ENCODE measurements around the gene SCFD2. TPM values are rescaled to one million over a fixed set of nuclear protein-coding genes. Genes with fewer than 3 reads are reported as not detected.

SCFD2 gene
- total RNA-seq, 4 donors from 2014 or later: 14.3 to 37.8 (median 27.7) TPM

- TF ChIP-seq POLR2A (IDR thresholded peaks at IDR 0.05) (no peak), CTCF (IDR thresholded peaks at IDR 0.05) (no peak)
- Histone ChIP-seq H3K27me3 (no peaks in the 10 kb centered on the region), H3K9me3 (no peaks in the 10 kb centered on the region), H3K4me1 (no peaks in the 10 kb centered on the region), H3K36me3 (no peaks in the 10 kb centered on the region), H3K4me3 (no peak overlapping the region), H3K27ac (no peak overlapping the region)
- intact Hi-C loops (cut with DNase I): no loop called here
- WGBS, 2 donors: 69 to 86% methylated on average over 1 of the region's 1 CpG
- DNase-seq: no peak
Observed at GRCh38 chr4:53103481-53103880, 262.4 kb downstream of the SCFD2 start.

GRCh38 chr4:53101191-53101581, 264.7 kb downstream of the SCFD2 start:
- TF ChIP-seq POLR2A (IDR thresholded peaks at IDR 0.05): no peak
- TF ChIP-seq CTCF (IDR thresholded peaks at IDR 0.05): no peak
- Histone ChIP-seq H3K4me1 (no peaks in the 10 kb centered on the region), H3K27me3 (no peaks in the 10 kb centered on the region), H3K4me3 (no peak overlapping the region), H3K9me3 (no peaks in the 10 kb centered on the region), H3K36me3 (no peaks in the 10 kb centered on the region), H3K27ac (no peak overlapping the region)
- intact Hi-C loops (cut with DNase I): no loop called here
- no peak for DNase-seq

- no peaks in the 10 kb centered on the region for H3K4me1 ChIP-seq
- no peaks in the 10 kb centered on the region for H3K9me3 ChIP-seq
- TF ChIP-seq CTCF (IDR thresholded peaks at IDR 0.05) (no peak), POLR2A (IDR thresholded peaks at IDR 0.05) (no peak)
- 51 to 57% methylated on average over 7 of the region's 7 CpGs for WGBS, 2 donors
- H3K4me3 ChIP-seq: no peak overlapping the region
- no peak for DNase-seq
- no peak overlapping the region for H3K27ac ChIP-seq
- H3K36me3 ChIP-seq: no peaks in the 10 kb centered on the region
- intact Hi-C loops (cut with DNase I): no loop called here
- no peaks in the 10 kb centered on the region for H3K27me3 ChIP-seq
Observed at GRCh38 chr4:53100501-53101190, 265.2 kb downstream of the SCFD2 start.

- Histone ChIP-seq H3K9me3 (no peaks in the 10 kb centered on the region), H3K4me1 (no peaks in the 10 kb centered on the region), H3K4me3 (no peak overlapping the region), H3K27me3 (no peaks in the 10 kb centered on the region), H3K27ac (no peak overlapping the region), H3K36me3 (no peaks in the 10 kb centered on the region)
- WGBS, 2 donors: 68 to 84% methylated on average over 2 of the region's 2 CpGs
- no peak for DNase-seq
- no peak for TF ChIP-seq CTCF (IDR thresholded peaks at IDR 0.05)
- TF ChIP-seq POLR2A (IDR thresholded peaks at IDR 0.05): no peak
- intact Hi-C loops (cut with DNase I): no loop called here
Observed at GRCh38 chr4:53098681-53099121, 267.2 kb downstream of the SCFD2 start.

- intact Hi-C loops (cut with DNase I): no loop called here
- DNase-seq: no peak
- no peaks in the 10 kb centered on the region for H3K27me3 ChIP-seq
- WGBS, 2 donors: 95% methylated on average over 1 of the region's 1 CpG
- no peaks in the 10 kb centered on the region for H3K36me3 ChIP-seq
- no peak overlapping the region for H3K27ac ChIP-seq
- TF ChIP-seq POLR2A (IDR thresholded peaks at IDR 0.05): no peak
- no peak for TF ChIP-seq CTCF (IDR thresholded peaks at IDR 0.05)
- no peak overlapping the region for H3K4me3 ChIP-seq
- peaks cover 0 to 5% (median 0%) of the 10 kb centered on the region in 3 donors for H3K4me1 ChIP-seq
- H3K9me3 ChIP-seq: no peaks in the 10 kb centered on the region
Observed at GRCh38 chr4:53094040-53094439, 271.8 kb downstream of the SCFD2 start.
